Activated T-helper 17 cell treated with anti-CD3 and anti-CD28 coated beads, Interleukin-2, amount 50 U/mL, for 72 hours (primary cell): Measurements from ENCODE around the gene MGRN1. TPM values are rescaled to one million over a fixed set of nuclear protein-coding genes. Genes with fewer than 3 reads are reported as not detected.

Source experiments
- ATAC-seq: fragments of 150-1000 bp; cut with Tn5 transposase; replicated peaks from 2 replicates; pipeline ENCODE4 v1.10.0; 2021; ENCODE audit warnings: mild to moderate bottlenecking, moderate library complexity
- H3K27ac Mint-ChIP-seq: one replicate; pipeline ENCODE4 v1.8.0; 2022; ENCODE audit warnings: mixed read lengths
- H3K27me3 Mint-ChIP-seq: one replicate; pipeline ENCODE4 v1.8.0; 2022; ENCODE audit warnings: mixed read lengths
- H3K36me3 Mint-ChIP-seq: one replicate; pipeline ENCODE4 v1.8.0; 2022; ENCODE audit warnings: low read depth, mild to moderate bottlenecking, mixed read lengths
- H3K4me1 Mint-ChIP-seq: one replicate; pipeline ENCODE4 v1.8.0; 2022; ENCODE audit warnings: mixed read lengths
- H3K4me3 Mint-ChIP-seq: one replicate; pipeline ENCODE4 v1.8.0; 2022; ENCODE audit warnings: mild to moderate bottlenecking, mixed read lengths
- H3K9me3 Mint-ChIP-seq: one replicate; pipeline ENCODE4 v1.8.0; 2022; ENCODE audit warnings: mixed read lengths
- total RNA-seq, 2 donors: library from RNA; stranded (reverse); gene quantifications; one replicate each; pipeline ENCODE4 v1.2.3, GENCODE V29; 2022

Gene MGRN1
- total RNA-seq, 2 donors from 2014 or later: 63.5 to 66.3 TPM

DNA sequence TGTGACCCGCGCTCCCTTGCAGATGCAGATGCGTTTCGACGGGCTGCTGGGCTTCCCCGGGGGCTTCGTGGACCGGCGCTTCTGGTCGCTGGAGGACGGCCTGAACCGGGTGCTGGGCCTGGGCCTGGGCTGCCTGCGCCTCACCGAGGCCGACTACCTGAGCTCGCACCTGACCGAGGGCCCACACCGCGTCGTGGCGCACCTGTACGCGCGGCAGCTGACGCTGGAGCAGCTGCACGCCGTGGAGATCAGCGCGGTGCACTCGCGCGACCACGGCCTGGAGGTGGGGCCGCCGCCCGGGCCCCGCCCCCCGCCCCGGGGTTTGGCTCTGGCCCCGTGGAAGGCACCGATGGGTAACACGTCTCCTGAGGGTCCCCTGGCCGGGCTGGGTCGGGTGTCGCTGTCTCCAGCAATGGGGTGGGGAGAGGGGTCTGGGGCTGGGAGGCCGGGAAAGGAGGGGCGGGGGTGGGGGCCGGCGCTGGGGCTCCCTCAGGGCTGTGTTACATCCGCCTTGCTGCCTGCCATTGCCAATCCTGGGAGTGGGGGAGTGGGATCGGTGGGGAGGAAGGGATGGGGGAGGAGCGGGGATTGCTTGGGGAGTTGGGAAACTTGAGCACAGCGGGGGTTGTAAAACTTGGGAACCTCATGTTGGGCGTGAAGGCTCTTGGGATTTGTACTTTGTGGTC is 69.5 kb downstream of the MGRN1 start:
- peak overlapping the region; percentile 69 for H3K4me3 Mint-ChIP-seq
- ATAC-seq: peak; percentile 12
- no peaks in the 10 kb centered on the region for H3K27me3 Mint-ChIP-seq
- H3K36me3 Mint-ChIP-seq: peaks cover 19% of the 10 kb centered on the region
- H3K27ac Mint-ChIP-seq: no peak overlapping the region
- H3K9me3 Mint-ChIP-seq: no peaks in the 10 kb centered on the region
- H3K4me1 Mint-ChIP-seq: no peaks in the 10 kb centered on the region

DNA sequence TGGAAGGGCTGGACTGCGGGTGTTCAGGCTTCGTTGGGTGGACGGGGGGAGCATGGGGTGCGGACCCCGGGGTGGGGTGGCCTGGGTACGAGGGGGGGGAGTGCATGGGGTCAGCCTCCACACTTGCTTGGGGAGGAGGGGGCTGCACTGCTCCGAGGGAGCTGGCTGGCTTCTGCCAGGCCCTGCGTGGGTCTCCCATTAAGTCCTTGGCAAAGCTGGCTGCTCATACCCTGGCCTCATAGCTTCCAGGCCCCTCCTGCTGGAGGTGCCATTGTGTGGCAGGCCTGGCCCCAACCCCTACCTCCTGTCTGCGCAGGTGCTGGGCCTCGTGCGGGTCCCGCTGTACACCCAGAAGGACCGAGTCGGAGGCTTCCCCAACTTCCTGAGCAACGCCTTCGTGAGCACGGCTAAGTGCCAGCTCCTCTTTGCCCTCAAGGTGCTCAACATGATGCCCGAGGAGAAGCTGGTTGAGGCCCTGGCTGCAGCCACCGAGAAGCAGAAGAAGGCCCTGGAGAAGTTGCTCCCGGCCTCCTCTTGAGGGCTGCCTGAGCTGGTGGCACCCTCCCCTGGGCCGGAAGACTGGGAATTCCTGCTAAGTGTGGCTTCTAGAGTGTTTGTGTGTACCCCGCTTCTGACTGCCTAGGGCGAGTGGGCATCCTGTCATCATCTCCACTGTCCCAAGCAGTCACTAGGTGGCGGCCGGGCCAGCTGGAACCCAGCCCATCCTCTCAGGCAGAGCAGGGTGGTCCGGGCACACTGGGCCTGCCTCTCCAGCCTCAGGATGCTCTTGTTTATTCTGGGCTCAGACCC is 70.2 kb downstream of the MGRN1 start:
- H3K4me3 Mint-ChIP-seq: peak overlapping the region; percentile 69
- H3K4me1 Mint-ChIP-seq: no peaks in the 10 kb centered on the region
- ATAC-seq: no peak
- no peaks in the 10 kb centered on the region for H3K27me3 Mint-ChIP-seq
- no peak overlapping the region for H3K27ac Mint-ChIP-seq
- H3K9me3 Mint-ChIP-seq: no peaks in the 10 kb centered on the region
- peaks cover 27% of the 10 kb centered on the region for H3K36me3 Mint-ChIP-seq

DNA sequence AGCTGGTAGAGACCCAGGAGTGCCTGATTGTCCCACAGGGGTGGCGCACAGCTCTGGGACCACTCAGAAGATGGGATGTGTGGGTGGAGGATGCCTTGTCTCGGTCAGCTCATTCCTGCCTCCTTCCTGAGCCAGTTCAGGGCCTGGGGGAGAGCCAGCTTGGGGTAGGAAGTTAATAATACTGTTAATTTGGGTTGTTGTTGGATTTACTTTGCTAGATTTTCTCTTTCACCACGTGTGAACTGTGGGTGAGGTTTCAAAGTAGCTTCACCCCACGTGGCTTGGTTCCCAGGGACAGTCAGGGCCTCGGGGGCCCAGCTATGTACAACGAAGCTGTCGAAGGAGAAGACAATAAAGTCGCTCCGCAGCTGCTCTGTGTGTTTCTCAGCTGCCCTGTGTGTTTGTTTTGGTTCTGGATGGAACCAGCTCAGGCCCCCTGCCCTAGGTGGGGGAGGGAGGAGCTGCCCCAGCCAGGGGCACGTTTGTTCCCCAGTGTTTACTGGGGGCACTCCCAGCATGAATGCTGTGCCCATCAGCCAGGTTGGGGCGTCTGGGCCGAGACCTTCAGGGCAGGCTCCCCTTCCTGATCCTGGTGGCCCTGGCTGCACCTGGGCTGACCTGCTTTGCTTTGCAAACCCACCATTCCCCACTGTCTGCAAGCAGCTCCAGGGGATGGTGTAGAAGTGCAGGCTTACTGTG is 71.0 kb downstream of the MGRN1 start:
- H3K27ac Mint-ChIP-seq: no peak overlapping the region
- H3K4me3 Mint-ChIP-seq: peak overlapping the region; percentile 69
- no peaks in the 10 kb centered on the region for H3K9me3 Mint-ChIP-seq
- H3K36me3 Mint-ChIP-seq: peaks cover 32% of the 10 kb centered on the region
- ATAC-seq: no peak
- H3K4me1 Mint-ChIP-seq: no peaks in the 10 kb centered on the region
- H3K27me3 Mint-ChIP-seq: no peaks in the 10 kb centered on the region

DNA sequence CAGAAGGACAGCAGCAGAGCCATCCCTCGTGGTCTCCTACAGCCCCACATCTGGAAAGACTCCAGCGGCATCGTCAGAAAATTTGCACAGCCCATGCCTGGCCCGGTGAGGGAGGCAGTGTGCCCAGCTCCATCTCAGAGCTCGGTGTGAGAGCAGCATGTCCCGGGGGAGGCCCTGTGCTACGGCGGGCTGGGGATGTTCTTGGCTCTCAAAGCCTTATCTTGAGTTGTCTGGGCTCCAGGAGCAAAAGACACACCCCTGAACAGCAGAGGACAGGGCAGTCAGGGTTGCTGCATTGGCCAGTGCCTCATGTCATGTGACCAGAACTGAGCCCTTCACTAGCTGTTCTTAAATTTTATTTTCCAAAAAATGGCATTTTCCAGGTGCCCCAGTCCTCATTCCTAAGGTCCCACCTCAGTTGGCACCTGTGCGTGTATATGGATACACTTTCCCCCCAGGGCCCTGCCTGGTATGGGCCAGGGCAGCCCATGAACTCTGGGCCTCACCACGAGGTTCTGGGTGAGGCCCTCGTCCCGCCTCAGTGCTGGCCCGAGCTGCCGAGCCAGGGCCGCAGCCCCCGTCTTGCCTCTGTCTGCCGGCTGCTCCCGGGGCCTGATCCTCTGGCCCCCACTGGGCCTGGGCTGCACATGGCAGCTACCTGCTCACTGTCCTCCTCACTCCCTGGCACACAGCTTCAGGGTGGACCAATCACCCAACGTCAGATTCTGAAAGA is 71.7 kb downstream of the MGRN1 start:
- peaks cover 32% of the 10 kb centered on the region for H3K36me3 Mint-ChIP-seq
- no peak for ATAC-seq
- H3K4me3 Mint-ChIP-seq: no peak overlapping the region
- H3K9me3 Mint-ChIP-seq: no peaks in the 10 kb centered on the region
- H3K4me1 Mint-ChIP-seq: no peaks in the 10 kb centered on the region
- H3K27ac Mint-ChIP-seq: no peak overlapping the region
- no peaks in the 10 kb centered on the region for H3K27me3 Mint-ChIP-seq

DNA sequence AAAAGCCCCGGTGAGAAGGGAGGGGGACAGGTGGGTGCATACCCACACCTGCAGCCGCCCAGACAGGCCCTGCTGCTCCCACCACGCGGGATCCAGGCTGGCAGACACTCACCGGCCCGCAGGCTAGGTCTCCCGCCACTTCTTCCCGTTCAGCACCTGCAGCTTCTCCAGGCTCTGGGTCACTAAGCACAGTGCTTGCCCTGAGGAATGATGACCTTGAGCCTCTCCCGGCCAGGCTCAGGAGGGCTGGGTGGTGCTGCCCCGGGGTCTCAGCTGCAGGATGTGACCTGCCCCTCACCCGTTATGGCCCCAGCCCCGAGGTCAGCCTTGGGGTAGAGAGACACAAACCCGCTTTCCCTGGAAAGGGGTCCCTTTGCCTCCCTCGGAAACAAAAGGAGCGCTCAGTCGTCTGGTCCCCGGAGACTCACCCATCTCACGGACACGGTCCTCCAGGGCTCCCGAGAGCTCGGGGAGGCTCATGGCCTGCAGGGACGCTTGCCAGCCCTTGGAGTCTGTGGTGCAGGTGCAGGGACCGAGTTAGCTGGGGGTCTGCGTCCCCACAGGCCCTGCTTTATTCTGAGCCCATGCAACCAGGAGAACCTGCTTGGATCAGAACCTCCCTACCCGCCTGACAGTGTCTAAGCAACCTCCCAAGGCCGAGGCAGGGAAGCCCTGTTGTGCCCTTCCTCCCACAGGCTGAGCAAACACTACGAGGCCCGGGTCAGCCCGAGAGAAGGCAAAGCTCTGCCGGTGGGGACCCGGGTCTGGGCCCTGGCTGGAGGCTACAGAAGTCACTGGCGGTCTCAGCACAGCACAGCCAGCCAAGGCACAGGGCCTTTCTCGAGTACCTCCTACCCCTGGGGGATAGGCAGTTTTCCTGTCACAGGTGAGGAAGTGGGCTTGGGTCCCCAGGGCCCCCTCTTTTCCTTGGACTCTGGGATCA is 72.5 kb downstream of the MGRN1 start:
- no peak overlapping the region for H3K4me3 Mint-ChIP-seq
- no peaks in the 10 kb centered on the region for H3K9me3 Mint-ChIP-seq
- H3K27me3 Mint-ChIP-seq: no peaks in the 10 kb centered on the region
- no peak overlapping the region for H3K27ac Mint-ChIP-seq
- no peaks in the 10 kb centered on the region for H3K4me1 Mint-ChIP-seq
- no peak for ATAC-seq
- H3K36me3 Mint-ChIP-seq: peaks cover 32% of the 10 kb centered on the region

DNA sequence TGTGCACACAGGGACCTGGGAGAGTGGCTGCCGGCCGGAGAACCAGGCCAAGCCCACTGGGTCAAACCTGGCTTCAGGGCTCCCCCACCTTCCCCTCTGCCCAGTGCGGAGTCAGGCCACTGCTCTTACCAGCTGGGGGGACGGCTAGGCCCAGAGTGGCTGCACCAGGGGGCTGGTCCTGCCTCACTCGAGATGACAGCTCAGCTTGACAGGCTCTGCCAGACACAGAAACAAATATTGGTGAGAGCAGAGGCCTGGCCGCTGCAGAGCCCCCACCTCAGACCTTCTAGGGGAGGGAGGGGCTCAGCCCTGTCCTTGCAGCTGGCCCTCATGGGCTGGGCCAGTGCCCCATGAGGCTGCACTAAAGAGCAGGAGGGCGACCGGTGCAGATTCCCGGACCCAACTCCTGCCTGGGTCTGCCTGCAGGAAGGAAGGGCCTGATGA is 73.2 kb downstream of the MGRN1 start:
- Mint-ChIP-seq H3K36me3 (peaks cover 32% of the 10 kb centered on the region), H3K9me3 (no peaks in the 10 kb centered on the region), H3K27ac (no peak overlapping the region), H3K4me3 (no peak overlapping the region), H3K27me3 (no peaks in the 10 kb centered on the region), H3K4me1 (no peaks in the 10 kb centered on the region)
- ATAC-seq: no peak

DNA sequence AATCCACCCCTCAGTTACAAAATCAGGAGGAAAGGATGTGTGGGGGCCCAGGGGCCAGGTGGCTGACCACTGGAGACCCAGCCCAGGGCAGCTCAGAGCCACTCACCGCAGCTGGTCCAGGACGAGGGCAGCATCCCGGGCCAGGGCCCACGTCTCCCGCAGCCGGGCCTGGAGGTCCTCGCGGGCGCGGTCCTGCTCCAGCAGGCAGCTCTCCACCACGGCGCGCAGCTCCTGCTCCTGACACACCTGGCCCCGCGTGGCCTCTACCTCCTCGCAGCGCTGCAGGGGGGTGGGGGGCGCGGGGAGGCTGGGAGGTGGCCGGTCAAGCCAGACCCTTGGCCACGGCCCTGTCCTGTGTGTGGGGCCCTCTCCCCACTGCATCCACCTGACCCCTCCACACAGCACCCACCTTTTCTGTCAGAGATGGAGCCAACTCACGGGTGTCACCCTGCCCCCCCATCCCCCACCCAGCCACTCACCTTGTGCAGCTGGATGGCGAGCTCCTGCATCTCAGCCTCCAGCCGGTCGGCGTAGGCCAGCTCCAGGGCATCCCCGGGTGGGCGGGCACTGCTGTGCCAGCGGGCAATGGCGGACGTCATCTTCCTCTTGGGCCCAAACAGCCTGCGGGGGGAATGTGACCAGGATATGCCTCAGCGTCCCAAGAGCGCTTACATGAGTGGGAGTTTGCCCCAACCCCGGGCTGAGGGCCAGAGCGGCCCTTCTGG is 73.9 kb downstream of the MGRN1 start:
- Mint-ChIP-seq H3K27me3 (no peaks in the 10 kb centered on the region), H3K9me3 (no peaks in the 10 kb centered on the region), H3K4me1 (no peaks in the 10 kb centered on the region), H3K27ac (no peak overlapping the region), H3K4me3 (no peak overlapping the region), H3K36me3 (peaks cover 33% of the 10 kb centered on the region)
- ATAC-seq: no peak

DNA sequence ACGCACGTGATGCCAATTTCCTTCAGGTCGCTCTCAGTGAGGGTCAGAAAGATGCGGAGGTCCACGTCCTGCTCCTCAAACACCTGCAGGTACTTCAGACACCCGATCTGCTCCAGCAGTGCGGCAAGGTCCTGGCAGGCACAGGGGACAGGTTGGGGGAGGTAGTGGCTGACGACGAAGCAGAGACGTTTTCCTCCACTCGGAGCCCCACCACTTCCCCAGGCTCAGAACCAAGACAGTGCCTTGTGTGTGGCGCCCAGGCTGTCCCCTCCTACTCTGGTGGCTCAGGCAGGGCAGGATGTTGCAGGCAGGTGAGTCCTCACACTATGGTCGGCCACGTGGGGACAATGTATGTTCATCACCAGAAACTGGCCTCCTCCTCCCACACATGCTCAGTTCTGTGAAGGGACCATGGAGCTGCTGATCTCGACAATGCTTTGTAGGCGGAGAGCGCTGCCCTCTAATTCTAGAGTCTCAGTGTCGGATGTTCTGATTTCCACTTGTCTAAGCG is 74.5 kb downstream of the MGRN1 start:
- Mint-ChIP-seq H3K9me3 (no peaks in the 10 kb centered on the region), H3K4me1 (no peaks in the 10 kb centered on the region), H3K27me3 (no peaks in the 10 kb centered on the region), H3K4me3 (no peak overlapping the region), H3K36me3 (peaks cover 39% of the 10 kb centered on the region), H3K27ac (no peak overlapping the region)
- no peak for ATAC-seq

DNA sequence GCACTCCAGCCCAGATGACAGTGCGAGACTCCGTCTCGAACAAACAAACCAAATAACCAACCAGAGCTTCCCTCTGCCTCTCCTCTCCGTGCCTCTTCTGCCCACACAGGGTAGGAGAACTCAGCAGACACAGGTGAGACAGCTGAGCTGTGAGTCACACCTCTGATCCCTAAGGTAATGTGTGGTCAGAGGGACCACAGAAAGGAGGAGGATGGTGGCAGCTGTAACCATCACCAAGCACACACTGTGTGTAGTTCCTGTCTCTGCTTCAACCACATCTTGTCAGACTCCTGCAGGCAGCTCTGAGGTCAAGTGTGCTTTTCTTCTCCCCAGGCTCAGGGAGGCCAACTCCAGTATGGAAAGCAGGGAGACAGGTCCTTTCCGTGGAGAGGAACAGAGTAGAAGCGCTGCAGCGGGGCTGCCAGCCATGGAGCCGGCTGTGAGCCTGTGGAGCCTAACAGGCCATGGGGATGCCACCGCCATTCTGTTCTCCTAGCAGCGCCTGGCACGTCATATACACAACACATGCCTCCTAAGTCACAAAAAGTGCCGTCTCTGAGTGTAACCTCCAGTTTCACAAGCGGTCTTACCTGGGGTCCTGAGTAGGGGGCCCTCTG is 75.9 kb downstream of the MGRN1 start:
- H3K4me3 Mint-ChIP-seq: no peak overlapping the region

DNA sequence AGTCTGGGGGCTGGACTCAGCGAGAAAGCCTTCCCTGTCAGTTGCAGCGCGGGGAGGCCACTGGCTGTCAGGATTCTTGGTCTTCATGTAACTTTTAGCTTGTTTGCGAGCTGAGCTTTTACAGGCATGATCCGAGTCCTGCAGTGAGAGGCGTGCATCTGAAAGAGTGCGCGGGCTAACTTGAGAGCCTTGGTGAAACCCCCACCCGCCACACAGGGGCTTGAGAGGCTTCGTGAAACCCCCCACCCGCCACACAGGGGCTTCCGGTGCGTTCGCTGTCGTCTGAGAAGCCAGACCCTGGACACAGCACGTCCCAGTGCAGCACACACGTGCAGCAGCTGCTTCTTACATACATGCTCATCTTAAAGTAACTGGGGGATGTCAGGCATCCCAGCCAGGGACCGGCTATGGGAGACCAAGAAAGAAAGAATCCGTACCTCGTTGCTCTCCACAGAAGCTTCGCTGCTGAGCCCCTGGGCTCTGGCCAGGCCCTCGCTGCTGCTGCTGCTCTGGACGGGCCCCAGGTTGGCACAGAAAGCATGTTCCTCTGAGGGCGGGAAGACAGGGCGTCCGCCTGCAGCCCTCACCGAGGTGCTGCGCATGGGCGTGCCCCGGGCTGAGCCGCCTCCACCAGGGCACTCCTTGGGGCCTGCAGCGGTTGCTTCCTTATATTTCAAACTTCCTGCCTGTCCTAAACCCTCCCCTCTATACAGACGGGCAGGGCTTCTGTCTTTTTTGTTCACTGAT is 76.5 kb downstream of the MGRN1 start:
- Mint-ChIP-seq H3K36me3 (peaks cover 54% of the 10 kb centered on the region), H3K9me3 (no peaks in the 10 kb centered on the region), H3K4me3 (no peak overlapping the region), H3K4me1 (no peaks in the 10 kb centered on the region), H3K27ac (no peak overlapping the region), H3K27me3 (no peaks in the 10 kb centered on the region)
- no peak for ATAC-seq

More for the DNA sequence above, 75.9 kb downstream of the MGRN1 start:
- peak; percentile 91 for ATAC-seq
- Mint-ChIP-seq H3K36me3 (peaks cover 51% of the 10 kb centered on the region), H3K27me3 (no peaks in the 10 kb centered on the region), H3K4me1 (no peaks in the 10 kb centered on the region), H3K27ac (no peak overlapping the region), H3K9me3 (no peaks in the 10 kb centered on the region)

DNA sequence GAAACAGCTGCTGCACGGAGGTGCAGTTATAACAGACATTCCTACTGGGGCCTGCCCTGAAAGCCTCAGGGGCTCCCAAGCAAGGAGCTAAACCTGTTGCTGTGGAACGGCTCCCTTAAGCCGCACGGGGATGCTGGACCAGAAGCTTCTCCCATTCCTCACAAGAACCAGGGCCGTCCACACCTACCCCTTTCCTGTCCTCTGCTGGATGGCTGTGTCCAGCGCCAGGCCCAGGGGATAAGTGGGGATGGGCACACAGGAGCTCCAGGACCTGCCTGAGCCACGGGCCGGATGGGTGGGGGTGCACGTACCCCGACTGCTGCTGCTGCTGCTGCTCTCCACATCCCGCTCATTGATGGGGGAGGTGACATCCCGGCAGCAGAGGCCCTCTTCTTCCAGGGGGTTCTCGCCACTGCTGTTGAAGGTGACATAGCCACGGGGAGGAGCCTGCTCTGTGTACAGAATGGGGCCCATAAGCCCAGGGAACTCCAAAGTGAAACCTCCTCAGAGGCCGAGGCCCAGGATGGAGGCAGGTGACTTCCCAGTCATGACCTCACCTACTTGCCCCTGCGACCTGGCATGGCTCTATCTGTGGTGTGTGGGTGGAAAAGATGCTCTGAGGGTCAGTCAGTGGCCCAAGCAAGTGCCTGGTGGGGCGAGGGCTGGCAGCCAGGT is 77.3 kb downstream of the MGRN1 start:
- Mint-ChIP-seq H3K4me3 (no peak overlapping the region), H3K27me3 (no peaks in the 10 kb centered on the region), H3K9me3 (no peaks in the 10 kb centered on the region), H3K4me1 (no peaks in the 10 kb centered on the region), H3K36me3 (peaks cover 56% of the 10 kb centered on the region), H3K27ac (no peak overlapping the region)
- ATAC-seq: no peak

DNA sequence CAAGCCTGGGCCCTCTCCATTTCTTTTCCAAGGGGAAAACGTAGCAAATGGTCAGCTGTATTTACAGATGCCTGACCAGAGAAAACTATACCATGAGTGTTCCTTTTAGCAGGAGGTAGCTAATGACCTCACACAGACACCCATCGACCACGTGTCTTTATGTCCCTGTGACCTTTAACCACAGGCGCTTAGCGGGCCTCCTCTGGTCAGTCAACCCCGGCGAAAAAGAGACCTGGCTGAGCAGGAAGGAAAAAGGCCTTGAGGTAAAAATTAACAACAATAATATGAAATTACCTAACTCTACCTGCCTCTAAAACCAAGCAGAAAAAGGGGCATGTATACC is 77.8 kb downstream of the MGRN1 start:
- no peak overlapping the region for H3K4me3 Mint-ChIP-seq
- H3K36me3 Mint-ChIP-seq: peaks cover 57% of the 10 kb centered on the region
- H3K9me3 Mint-ChIP-seq: no peaks in the 10 kb centered on the region
- no peaks in the 10 kb centered on the region for H3K4me1 Mint-ChIP-seq
- no peak overlapping the region for H3K27ac Mint-ChIP-seq
- H3K27me3 Mint-ChIP-seq: no peaks in the 10 kb centered on the region
- ATAC-seq: no peak
